Measurements from ENCODE around the gene DNAJB8.
A peak's percentile ranks its signal among the peaks of the same experiment; 100 is the strongest.

Gene DNAJB8

GRCh38 chr3:128446821-128447220, 19.9 kb downstream of the DNAJB8 start:
- TF ChIP-seq CTCF (conservative IDR thresholded peaks at IDR 0.05; ENCODE audit: low read depth, low read length): no peak
- no peak overlapping the region for H3K4me3 ChIP-seq (ENCODE audit: low read length)
- no peak for DNase-seq (ENCODE audit: low read depth)

- no peak overlapping the region for H3K4me3 ChIP-seq (ENCODE audit: low read length)
- no peak for TF ChIP-seq CTCF (conservative IDR thresholded peaks at IDR 0.05; ENCODE audit: low read depth, low read length)
- DNase-seq (ENCODE audit: low read depth): no peak
Observed at GRCh38 chr3:128445357-128445756, 21.3 kb downstream of the DNAJB8 start.

GRCh38 chr3:128443771-128444170, 22.9 kb downstream of the DNAJB8 start:
- TF ChIP-seq CTCF (conservative IDR thresholded peaks at IDR 0.05; ENCODE audit: low read depth, low read length): no peak
- no peak overlapping the region for H3K4me3 ChIP-seq (ENCODE audit: low read length)
- DNase-seq (ENCODE audit: low read depth): no peak

GRCh38 chr3:128442949-128443348, 23.7 kb downstream of the DNAJB8 start:
- no peak for DNase-seq (ENCODE audit: low read depth)
- no peak overlapping the region for H3K4me3 ChIP-seq (ENCODE audit: low read length)
- TF ChIP-seq CTCF (conservative IDR thresholded peaks at IDR 0.05; ENCODE audit: low read depth, low read length): no peak

- no peak for TF ChIP-seq CTCF (conservative IDR thresholded peaks at IDR 0.05; ENCODE audit: low read depth, low read length)
- DNase-seq (ENCODE audit: low read depth): no peak
Observed at GRCh38 chr3:128442070-128442469, 24.6 kb downstream of the DNAJB8 start.

GRCh38 chr3:128439226-128439625, 27.5 kb downstream of the DNAJB8 start:
- TF ChIP-seq CTCF (conservative IDR thresholded peaks at IDR 0.05; ENCODE audit: low read depth, low read length): no peak

More at GRCh38 chr3:128442070-128442469, 24.6 kb downstream of the DNAJB8 start:
- no peak overlapping the region for H3K4me3 ChIP-seq (ENCODE audit: low read length)

GRCh38 chr3:128438488-128439072, 28.1 kb downstream of the DNAJB8 start:
- DNase-seq (ENCODE audit: low read depth): no peak
- TF ChIP-seq CTCF (conservative IDR thresholded peaks at IDR 0.05; ENCODE audit: low read depth, low read length): peak; percentile 64
- H3K4me3 ChIP-seq (ENCODE audit: low read length): no peak overlapping the region

More at GRCh38 chr3:128439226-128439625, 27.5 kb downstream of the DNAJB8 start:
- H3K4me3 ChIP-seq (ENCODE audit: low read length): no peak overlapping the region
- no peak for DNase-seq (ENCODE audit: low read depth)

Data from retinal pigment epithelial cell (primary cell).